ENCODE data around the gene PLEKHA8.
A peak's percentile ranks its signal among the peaks of the same experiment; 100 is the strongest.

Gene PLEKHA8

DNA sequence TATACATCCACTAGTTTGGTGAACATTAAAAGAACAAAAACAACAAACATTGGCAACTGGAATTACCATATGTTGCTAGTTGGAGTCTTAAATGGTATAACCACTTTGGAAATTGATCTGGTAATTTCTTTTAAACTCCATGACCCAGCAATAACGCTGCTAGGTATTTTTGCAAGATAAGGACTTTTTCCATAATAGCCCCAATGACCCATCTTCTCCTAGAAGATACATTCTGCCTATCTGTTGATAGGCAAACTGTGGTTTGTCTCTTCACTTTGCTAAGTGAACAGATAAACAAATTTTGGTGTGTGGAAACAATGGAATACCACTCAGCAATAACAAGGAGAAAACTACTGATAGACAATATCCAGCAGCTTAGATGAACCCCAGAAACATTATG, 75.9 kb downstream of the PLEKHA8 start:
- DNase-seq (ENCODE audit: low read depth in 2 of 2) = no peak

DNA sequence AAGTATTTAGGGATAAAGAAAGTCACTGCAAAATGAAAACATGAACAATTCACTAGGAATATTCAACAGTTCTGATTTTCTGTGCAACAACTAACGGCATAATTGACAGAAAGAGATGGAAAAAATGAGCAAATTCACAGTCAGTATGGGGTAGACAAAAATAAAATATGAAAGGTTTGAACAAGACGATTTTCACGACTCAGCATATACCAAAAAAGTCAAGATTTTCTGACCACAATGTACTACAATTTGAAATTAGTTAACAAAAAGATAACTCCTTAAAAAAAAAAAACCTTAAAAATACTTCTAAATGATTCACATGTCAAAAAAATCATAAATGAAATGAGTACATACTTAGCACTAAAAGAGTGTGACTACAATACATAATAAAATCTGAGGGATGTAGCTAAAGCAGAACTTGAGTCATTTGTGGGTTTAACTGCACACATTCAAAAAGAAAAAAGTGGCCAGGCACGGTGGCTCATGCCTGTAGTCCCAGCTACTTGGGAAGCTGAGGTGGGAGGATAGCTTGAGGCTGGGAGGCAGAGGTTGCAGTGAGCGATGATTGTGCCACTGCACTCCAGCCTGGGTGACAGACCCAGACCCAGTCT, 84.0 kb downstream of the PLEKHA8 start:
- no peak for DNase-seq (ENCODE audit: low read depth in 2 of 2)

- no peak for DNase-seq (ENCODE audit: low read depth in 2 of 2)
Observed at GRCh38 chr7:30113144-30113543, 84.9 kb downstream of the PLEKHA8 start.

DNA sequence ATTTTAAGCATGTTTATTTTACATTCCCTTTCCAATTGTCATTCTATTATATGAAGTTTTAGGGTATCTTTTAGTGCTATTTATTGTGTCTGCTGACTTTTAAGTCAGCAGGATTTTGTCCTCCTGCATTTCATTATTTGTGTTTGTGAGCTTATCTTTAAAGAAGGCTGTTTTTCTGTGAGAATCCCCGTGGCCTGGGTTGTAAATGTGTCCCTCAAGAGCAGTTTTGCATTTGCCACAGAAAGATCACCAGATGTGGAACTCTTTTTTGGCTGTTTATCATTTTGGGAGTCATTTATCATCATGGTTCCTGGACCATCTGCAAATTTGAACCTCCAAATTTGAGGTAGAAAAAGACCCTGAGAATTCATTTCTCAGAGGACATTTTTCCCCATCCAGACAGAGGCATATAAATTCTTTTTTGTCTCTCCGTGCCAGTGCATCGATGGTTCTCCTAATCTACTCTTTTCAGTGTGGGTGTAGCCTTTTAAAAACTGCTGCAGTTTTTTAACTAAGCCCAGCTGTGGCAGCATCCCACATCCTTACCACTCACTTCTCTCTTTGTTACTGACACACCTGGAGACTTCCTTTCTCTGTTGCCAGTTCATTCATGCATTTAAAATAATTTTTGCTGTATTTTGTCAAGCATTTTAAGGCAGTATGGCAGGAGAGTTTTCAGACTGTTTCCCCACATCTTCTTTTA, 86.5 kb downstream of the PLEKHA8 start:
- DNase-seq (ENCODE audit: low read depth in 2 of 2) = no peak

GRCh38 chr7:30115709-30116297, 87.6 kb downstream of the PLEKHA8 start:
- no peak for DNase-seq (ENCODE audit: low read depth in 2 of 2)

DNA sequence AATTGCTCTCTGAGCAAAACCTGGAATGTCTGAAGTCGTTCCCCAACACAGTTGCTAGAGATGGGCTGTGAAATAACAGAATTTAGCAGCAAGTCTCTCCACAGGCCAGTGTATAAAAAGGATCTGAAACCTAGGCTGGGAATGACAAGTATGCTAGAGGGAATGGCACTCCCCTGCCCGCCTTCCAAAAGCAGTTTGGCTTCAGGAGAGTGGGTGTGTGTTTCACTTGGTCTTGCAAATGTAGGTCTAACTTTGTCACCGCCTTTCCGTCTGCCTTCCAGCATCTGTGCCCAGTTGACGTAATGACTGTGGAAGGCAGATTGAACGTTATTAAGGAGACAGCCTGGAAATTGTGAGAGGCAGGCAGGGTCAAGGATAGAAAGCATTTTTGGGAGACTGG, 88.6 kb downstream of the PLEKHA8 start:
- no peak for DNase-seq (ENCODE audit: low read depth in 2 of 2)

GRCh38 chr7:30117896-30118295, 89.7 kb downstream of the PLEKHA8 start:
- no peak for DNase-seq (ENCODE audit: low read depth in 2 of 2)

DNA sequence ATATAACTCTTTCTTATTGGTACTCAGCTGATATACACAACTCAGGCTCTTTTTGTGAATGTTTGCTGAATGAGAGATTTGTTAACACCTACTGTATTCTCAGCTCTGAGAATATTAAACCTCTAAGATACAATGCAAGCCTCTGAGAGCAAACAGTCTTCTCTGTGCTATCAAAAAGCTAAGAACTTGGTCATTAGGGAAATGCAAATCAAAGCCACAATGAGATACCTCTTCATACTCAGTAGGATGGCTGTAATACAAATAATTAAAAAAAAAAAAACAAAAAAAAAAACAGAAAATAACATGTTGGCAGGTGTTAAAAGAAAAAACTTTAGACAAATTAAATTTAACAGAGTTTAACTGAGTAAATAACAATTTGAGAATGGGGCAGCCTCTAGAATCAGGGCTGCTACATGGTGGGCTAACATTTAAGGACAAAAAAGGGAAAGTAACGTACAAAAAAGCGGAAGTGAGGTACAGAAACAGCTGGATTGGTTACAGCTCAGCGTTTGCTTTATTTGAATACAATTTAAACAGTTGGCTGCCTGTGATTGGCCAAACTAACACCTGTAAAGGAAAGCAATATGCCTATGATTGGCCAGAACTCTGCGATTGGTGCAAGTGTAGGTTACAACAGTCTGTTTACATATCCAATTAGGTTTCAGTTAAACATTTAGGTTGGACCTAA, 91.8 kb downstream of the PLEKHA8 start:
- DNase-seq (ENCODE audit: low read depth in 2 of 2) = no peak

DNA sequence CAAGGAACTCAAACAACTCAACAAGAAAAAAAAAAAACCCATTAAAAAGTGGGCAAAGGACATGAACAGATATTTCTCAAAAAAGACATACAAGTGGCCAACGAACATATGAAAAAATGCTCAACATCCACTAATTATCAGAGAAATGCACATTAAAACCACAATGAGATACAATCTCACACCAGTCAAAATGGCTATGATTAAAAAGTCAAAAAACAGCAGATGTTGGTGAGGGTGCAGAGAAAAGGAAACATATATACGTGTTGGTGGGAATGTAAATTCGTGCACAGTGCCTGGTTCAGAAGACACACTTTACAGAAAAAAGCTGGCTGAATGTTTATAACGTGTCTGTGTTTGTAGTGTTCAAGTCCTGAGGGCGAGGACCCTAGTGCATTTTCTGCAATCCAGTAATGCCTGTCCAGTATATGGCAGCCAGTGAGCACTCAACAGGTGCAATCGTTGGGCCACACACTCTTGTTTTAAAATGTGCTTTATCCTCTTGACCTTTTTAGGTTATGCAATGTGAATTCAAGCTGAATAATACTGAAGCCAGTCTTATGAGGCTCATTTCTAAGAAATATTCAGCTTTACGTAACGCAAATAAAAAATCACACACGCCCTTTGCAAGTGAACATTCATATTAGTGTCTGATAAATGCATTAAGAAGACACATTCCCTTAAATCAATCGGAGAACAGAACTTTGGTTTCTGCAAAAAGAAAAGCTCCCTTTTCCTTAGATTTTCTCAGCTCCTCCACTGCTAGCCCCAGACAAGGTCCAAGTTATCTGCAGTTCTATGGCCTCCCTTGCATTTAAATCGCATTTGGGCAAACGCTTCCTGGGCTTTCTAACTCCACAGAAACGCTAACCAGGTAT, 105.8 kb downstream of the PLEKHA8 start:
- no peak for DNase-seq (ENCODE audit: low read depth in 2 of 2)

GRCh38 chr7:30134611-30135300, 106.5 kb downstream of the PLEKHA8 start, which contains the start of gene MTURN:
Gene MTURN (plus strand): TSS chr7:30134986. CDS start chr7:30135137, 151 bp downstream.
- DNase-seq (ENCODE audit: low read depth in 2 of 2) = peak; percentile 75 to 76

DNA sequence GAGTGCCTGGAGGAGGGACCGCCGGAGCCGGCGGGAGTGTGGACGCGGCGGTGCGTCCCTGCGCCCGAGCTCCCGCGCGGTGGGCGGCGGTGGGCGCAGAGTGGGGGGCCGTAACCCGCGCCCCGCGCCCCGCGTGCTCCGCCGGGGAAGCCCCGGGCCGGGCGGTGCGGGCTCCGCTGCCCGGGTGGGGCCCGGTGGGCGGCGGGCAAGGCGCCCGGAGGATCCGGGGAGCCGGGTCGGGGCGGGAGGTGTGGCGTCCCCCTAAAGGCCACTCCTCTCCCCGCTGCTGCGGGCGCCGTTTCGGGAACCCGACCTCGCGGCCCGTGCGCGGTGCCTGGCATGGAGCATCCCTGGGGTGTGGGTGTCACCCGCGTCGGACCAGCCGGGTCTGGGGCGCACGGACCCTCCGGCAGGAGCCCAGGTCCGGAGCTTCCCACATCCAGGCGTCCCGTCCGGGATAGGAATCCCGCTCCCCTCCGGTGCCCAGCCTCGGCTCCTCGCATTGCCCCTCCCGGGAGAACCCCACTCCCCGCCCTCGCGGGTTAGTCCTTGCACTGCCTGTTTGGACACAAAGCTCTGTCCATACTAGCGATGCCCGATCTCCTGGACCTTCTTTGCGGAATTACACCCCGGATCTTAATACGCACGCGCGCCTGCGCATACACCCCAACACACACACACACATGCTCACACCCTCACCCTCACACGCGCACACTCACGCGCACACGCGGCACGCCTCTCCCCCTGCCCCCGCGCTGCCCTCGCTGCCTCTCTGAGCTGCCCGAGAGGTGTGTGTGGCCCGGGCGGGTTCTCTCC, 107.3 kb downstream of the PLEKHA8 start:
- no peak for DNase-seq (ENCODE audit: low read depth in 2 of 2)

- no peak for DNase-seq (ENCODE audit: low read depth in 2 of 2)
Observed at GRCh38 chr7:30136117-30136731, 108.0 kb downstream of the PLEKHA8 start.

- no peak for DNase-seq (ENCODE audit: low read depth in 2 of 2)
Observed at GRCh38 chr7:30136743-30137485, 108.7 kb downstream of the PLEKHA8 start.

- DNase-seq (ENCODE audit: low read depth in 2 of 2) = no peak
Observed at GRCh38 chr7:30139836-30140384, 111.7 kb downstream of the PLEKHA8 start.

GRCh38 chr7:30140456-30140855, 112.2 kb downstream of the PLEKHA8 start:
- DNase-seq (ENCODE audit: low read depth in 2 of 2) = no peak

DNA sequence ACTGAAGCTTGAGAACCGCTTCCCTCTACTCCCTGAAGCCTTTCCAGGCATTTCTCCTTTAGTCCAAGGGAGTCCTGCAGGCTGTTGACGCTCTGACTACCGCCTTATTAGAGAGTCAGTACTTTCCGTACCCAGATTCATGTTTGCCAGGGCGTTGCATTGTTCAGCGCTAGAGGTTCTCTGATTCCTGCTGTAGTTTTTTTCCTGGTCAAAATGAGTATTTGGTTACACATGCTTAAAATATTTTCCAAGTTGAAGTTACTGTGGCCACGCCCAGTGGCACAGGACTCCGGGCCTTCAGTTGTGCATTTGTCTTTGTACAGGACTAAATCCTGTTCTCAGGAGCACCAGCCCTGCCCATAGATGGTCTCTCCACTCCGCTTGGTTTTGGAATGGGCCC, 114.5 kb downstream of the PLEKHA8 start:
- DNase-seq (ENCODE audit: low read depth in 2 of 2) = no peak

- no peak for DNase-seq (ENCODE audit: low read depth in 2 of 2)
Observed at GRCh38 chr7:30143748-30144251, 115.6 kb downstream of the PLEKHA8 start.

DNA sequence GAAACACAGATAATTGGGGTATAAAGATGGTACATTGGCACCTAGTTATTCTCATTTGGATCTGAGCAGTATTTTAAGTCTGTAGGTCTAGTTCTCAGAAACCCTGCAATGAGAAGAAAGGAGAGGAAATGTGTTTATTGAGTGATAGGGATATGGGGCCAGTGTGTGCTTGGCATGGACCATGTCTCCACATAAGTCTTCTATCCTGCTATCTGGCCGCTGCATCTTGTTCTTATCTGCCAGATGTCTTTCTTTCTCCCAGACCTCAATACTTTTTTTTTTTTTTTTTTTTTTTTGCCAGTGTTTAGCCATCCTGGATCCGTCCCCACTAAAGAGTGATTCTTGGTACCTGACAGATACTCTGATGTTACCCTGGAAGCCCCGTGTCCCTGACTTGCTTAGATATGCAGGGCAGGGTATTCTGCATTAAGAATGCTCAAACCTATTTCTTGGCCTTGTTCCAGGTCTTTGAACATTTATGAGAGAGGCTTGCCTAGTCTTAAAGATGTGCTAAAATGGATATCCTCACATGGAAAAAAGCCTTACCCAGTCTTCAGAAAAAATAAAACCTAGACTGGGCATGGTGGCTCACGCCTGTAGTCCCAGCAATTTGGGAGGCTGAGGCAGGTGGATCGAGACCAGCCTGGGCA, 116.6 kb downstream of the PLEKHA8 start:
- DNase-seq (ENCODE audit: low read depth in 2 of 2) = no peak

Data from stimulated activated CD4-positive, alpha-beta T cell treated with anti-CD3 and anti-CD28 coated beads, Interleukin-15, amount 100 ng/mL, for 48 hours (primary cell).